Neural cell (in vitro differentiated cells): Measurements from ENCODE around the gene LYSMD1. TPM values are rescaled to one million over a fixed set of nuclear protein-coding genes. Genes with fewer than 3 reads are reported as not detected.
A peak's percentile ranks its signal among the peaks of the same experiment; 100 is the strongest.

ENCODE experiments used
- H2AFZ ChIP-seq: fragments of 200-600, 300-800 bp; sonication (generic), shearing (Covaris generic); 2 replicates; pipeline ENCODE4 v1.6.0; 2014; ENCODE audit warnings: low read depth, mild to moderate bottlenecking, antibody characterized with exemption, low read length, moderate library complexity
- H3F3A ChIP-seq: fragments of 200-600 bp; shearing (Covaris generic); 2 replicates; pipeline ENCODE4 v1.6.1; 2016; ENCODE audit warnings: mild to moderate bottlenecking, moderate library complexity, mixed read lengths, antibody characterized with exemption, low read length; ENCODE audit not compliant: insufficient read depth, poor library complexity, severe bottlenecking
- H3K27ac ChIP-seq: fragments of 200-600, 300-800 bp; sonication (generic), shearing (Covaris generic); 2 replicates; pipeline ENCODE4 v1.5.1; 2014; ENCODE audit warnings: mild to moderate bottlenecking, low read length, moderate library complexity
- H3K27me3 ChIP-seq: fragments of 300-800, 200-600 bp; sonication (generic), shearing (Covaris generic); 2 replicates; pipeline ENCODE4 v1.6.0; 2014; ENCODE audit warnings: mild to moderate bottlenecking, low read depth, low read length, moderate library complexity; ENCODE audit not compliant: insufficient read depth
- H3K36me3 ChIP-seq: fragments of 300-800, 200-600 bp; sonication (generic), shearing (Covaris generic); 2 replicates; pipeline ENCODE4 v1.5.1; 2014; ENCODE audit warnings: mild to moderate bottlenecking, antibody characterized with exemption, low read length, moderate library complexity; ENCODE audit not compliant: insufficient read depth
- H3K4me2 ChIP-seq: fragments of 300-800, 200-600 bp; sonication (generic), shearing (Covaris generic); 2 replicates; pipeline ENCODE4 v1.6.0; 2014; ENCODE audit warnings: mild to moderate bottlenecking, low read length
- H3K4me3 ChIP-seq: fragments of 300-800, 200-600 bp; sonication (generic), shearing (Covaris generic); 2 replicates; pipeline ENCODE4 v1.5.1; 2014; ENCODE audit warnings: mild to moderate bottlenecking, low read length, moderate library complexity
- H3K79me2 ChIP-seq: fragments of 200-600 bp; shearing (Covaris generic); replicated peaks from 2 replicates; pipeline ENCODE4 v1.6.0; 2014; ENCODE audit warnings: mild to moderate bottlenecking, low read length, moderate library complexity; ENCODE audit not compliant: insufficient read depth
- H3K9ac ChIP-seq: fragments of 300-800, 200-600 bp; sonication (generic), shearing (Covaris generic); 2 replicates; pipeline ENCODE4 v1.6.1; 2016; ENCODE audit warnings: mild to moderate bottlenecking, low read length, mixed read lengths
- H3K9me2 ChIP-seq: fragments of 200-600 bp; shearing (Covaris generic); 2 replicates; pipeline ENCODE4 v1.6.1; 2016; ENCODE audit warnings: mild to moderate bottlenecking, low read length, mixed read lengths; ENCODE audit not compliant: insufficient read depth
- H3K9me3 ChIP-seq: fragments of 200-600, 300-800 bp; sonication (generic), shearing (Covaris generic); 2 replicates; pipeline ENCODE4 v1.6.1; 2016; ENCODE audit warnings: mild to moderate bottlenecking, mixed run types, low read length, moderate library complexity, mixed read lengths
- H4K20me1 ChIP-seq: fragments of 200-600 bp; shearing (Covaris generic); 2 replicates; pipeline ENCODE4 v1.6.1; 2016; ENCODE audit warnings: mild to moderate bottlenecking, mixed run types; ENCODE audit not compliant: insufficient read depth
- CTCF ChIP-seq: fragments of 450-650 bp; IDR thresholded peaks from 2 replicates; pipeline ENCODE4 v1.5.1; 2014; ENCODE audit warnings: antibody characterized with exemption, mild to moderate bottlenecking, moderate library complexity; ENCODE audit not compliant: poor library complexity, severe bottlenecking
- EP300 ChIP-seq: fragments of 450-650 bp; conservative IDR thresholded peaks from 2 replicates; pipeline ENCODE4 v1.6.1; 2014; ENCODE audit warnings: antibody characterized with exemption, mild to moderate bottlenecking, moderate library complexity; ENCODE audit not compliant: poor library complexity, severe bottlenecking
- EZH2 ChIP-seq: fragments of 200-600, 300-800 bp; shearing (Covaris generic), sonication (generic); IDR thresholded peaks from 2 replicates; pipeline ENCODE4 v1.6.1; 2014; ENCODE audit warnings: antibody characterized with exemption, low read length, borderline replicate concordance, mild to moderate bottlenecking; ENCODE audit not compliant: insufficient read depth, poor library complexity, severe bottlenecking
- MXI1 ChIP-seq: fragments of 450-650 bp; conservative IDR thresholded peaks from 2 replicates; pipeline ENCODE4 v1.6.1; 2014; ENCODE audit warnings: antibody characterized with exemption, mild to moderate bottlenecking; ENCODE audit not compliant: poor library complexity, severe bottlenecking
- POLR2AphosphoS5 ChIP-seq: IDR thresholded peaks from 2 replicates; pipeline ENCODE4 v1.6.1; 2012
- RAD21 ChIP-seq: fragments of 450-650 bp; conservative IDR thresholded peaks from 2 replicates; pipeline ENCODE4 v1.6.1; 2014; ENCODE audit warnings: antibody characterized with exemption, mild to moderate bottlenecking, moderate library complexity
- REST ChIP-seq: IDR thresholded peaks from 2 replicates; pipeline ENCODE4 v1.6.1; 2012; ENCODE audit warnings: borderline replicate concordance
- SMC3 ChIP-seq: fragments of 450-650 bp; conservative IDR thresholded peaks from 2 replicates; pipeline ENCODE4 v1.6.1; 2014; ENCODE audit warnings: antibody characterized with exemption, mild to moderate bottlenecking, moderate library complexity; ENCODE audit not compliant: poor library complexity
- TAF1 ChIP-seq: IDR thresholded peaks from 2 replicates; pipeline ENCODE4 v1.6.1; 2012; ENCODE audit warnings: low read depth
- polyA plus RNA-seq: library from polyadenylated mRNA; depleted of rRNA; stranded (reverse); fragments of >200 nt; gene quantifications from 2 replicates; pipeline ENCODE4 v1.2.3, GENCODE V29; 2014

LYSMD1 gene
- polyA plus RNA-seq, 1 donor from 2014 or later: 16.0 TPM

GRCh38 chr1:151143057-151143435, 22.7 kb downstream of the LYSMD1 start:
- Histone ChIP-seq H3F3A (no peaks in the 10 kb centered on the region), H3K9me3 (no peaks in the 10 kb centered on the region), H3K27ac (no peak overlapping the region), H3K4me2 (no peak overlapping the region), H3K79me2 (peaks cover 41% of the 10 kb centered on the region), H3K9me2 (no peaks in the 10 kb centered on the region), H2AFZ (no peak overlapping the region), H3K4me3 (peak overlapping the region; percentile 100), H3K9ac (no peak overlapping the region), H3K36me3 (no peaks in the 10 kb centered on the region), H4K20me1 (peaks cover 7% of the 10 kb centered on the region), H3K27me3 (no peaks in the 10 kb centered on the region)
- no peak for TF ChIP-seq EZH2
- TF ChIP-seq POLR2AphosphoS5: no peak
- TF ChIP-seq SMC3: no peak
- no peak for TF ChIP-seq MXI1
- TF ChIP-seq CTCF: no peak
- no peak for TF ChIP-seq EP300
- no peak for TF ChIP-seq RAD21
- TF ChIP-seq REST: no peak
- TF ChIP-seq TAF1: no peak

- H3K36me3 ChIP-seq: no peaks in the 10 kb centered on the region
- no peak overlapping the region for H3K27ac ChIP-seq
- no peaks in the 10 kb centered on the region for H3F3A ChIP-seq
- H3K9me3 ChIP-seq: no peaks in the 10 kb centered on the region
- TF ChIP-seq SMC3 (no peak), POLR2AphosphoS5 (no peak), TAF1 (no peak), REST (no peak), MXI1 (no peak), CTCF (no peak), EZH2 (no peak), EP300 (no peak), RAD21 (no peak)
- H3K4me3 ChIP-seq: peak overlapping the region; percentile 100
- H3K9ac ChIP-seq: no peak overlapping the region
- H3K4me2 ChIP-seq: no peak overlapping the region
- H2AFZ ChIP-seq: no peak overlapping the region
- H4K20me1 ChIP-seq: peaks cover 7% of the 10 kb centered on the region
- no peaks in the 10 kb centered on the region for H3K9me2 ChIP-seq
- H3K79me2 ChIP-seq: peaks cover 41% of the 10 kb centered on the region
- H3K27me3 ChIP-seq: no peaks in the 10 kb centered on the region
Observed at GRCh38 chr1:151142411-151143056, 23.2 kb downstream of the LYSMD1 start.
